Measurements from ENCODE around the gene RRAS2. TPM values are rescaled to one million over a fixed set of nuclear protein-coding genes. Genes with fewer than 3 reads are reported as not detected.

Gene RRAS2
- total and polyA plus RNA-seq, 9 of the 15 experiments (the other 6 are each of a cell fraction or from before 2014, with no cell fraction given), result 9.4 to 47.5 (median 37.6) TPM

DNA sequence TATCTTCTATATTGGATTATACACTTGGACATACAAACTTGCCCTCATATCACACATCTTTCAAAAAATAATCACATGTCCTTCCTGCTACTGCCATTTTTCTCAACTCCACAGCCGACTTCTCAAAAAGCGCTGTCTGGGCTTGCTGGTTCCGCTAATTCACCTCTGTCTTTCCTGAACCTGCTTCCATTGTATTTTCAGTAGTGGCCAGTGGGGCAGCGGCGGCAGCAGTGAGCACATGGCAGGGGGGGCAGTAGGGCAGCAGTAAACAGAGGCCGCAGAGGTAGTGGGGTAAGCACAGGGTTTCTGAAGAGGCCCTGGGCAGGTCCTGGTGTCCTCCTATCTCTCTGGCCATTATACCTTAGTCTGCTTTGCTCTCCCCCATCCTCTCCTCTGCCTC is 126.3 kb downstream of the RRAS2 start:
- no peak overlapping the region for H3K27ac ChIP-seq (ENCODE audit: extremely low read depth, low read depth, low read length)
- no peaks in the 10 kb centered on the region for H3K9me1 ChIP-seq (ENCODE audit: control insufficient read depth, insufficient read depth, low read length)
- no peak overlapping the region for H3K4me3 ChIP-seq
- no peak overlapping the region for H2AFZ ChIP-seq (ENCODE audit: low read depth, low read length)
- CTCF ChIA-PET (ENCODE audit: low intra/inter-chr PET ratio), result interaction anchor here (0.6 kb wide), 1 partner anchor 581 kb away, joined by 4 read pairs; no protein-coding TSS in a partner anchor
- 13% methylated on average over 6 of the region's 6 CpGs for WGBS (ENCODE audit: insufficient coverage, low coverage, missing lambda C conversion rate)
- H4K20me1 ChIP-seq (replicated peaks; ENCODE audit: control insufficient read depth, insufficient read depth, low read length), result no peaks in the 10 kb centered on the region
- POLR2A ChIA-PET, result no interaction called here
- no peaks in the 10 kb centered on the region for H3K36me3 ChIP-seq (ENCODE audit: control insufficient read depth, insufficient read depth, low read length)
- in situ Hi-C loops (cut with MboI) (no loop called here), intact Hi-C loops (cut with micrococcal nuclease) (no loop called here)
- H3K4me1 ChIP-seq (replicated peaks in 1 of 2; ENCODE audit: control insufficient read depth in 2 of 2, insufficient read depth in 2 of 2, low read length in 2 of 2), result no peaks in the 10 kb centered on the region
- ATAC-seq, result peak; percentile 89
- no peaks in the 10 kb centered on the region for H3K79me2 ChIP-seq (ENCODE audit: control insufficient read depth, insufficient read depth, low read length)
- no peaks in the 10 kb centered on the region for H3K9me3 ChIP-seq (replicated peaks; ENCODE audit: control insufficient read depth, insufficient read depth, low read depth, low read length)
- DNase-seq (ENCODE audit: extremely low read depth in 1 of 4, low spot score in 3 of 4), result peak; percentile 23 to 49 (median 44)
- FAIRE-seq, result peak; percentile 51
- no peak overlapping the region for H3K4me2 ChIP-seq (ENCODE audit: insufficient read depth, low read length)
- no TSS peak for BruUV-seq (replicated peaks)
- H3K27me3 ChIP-seq (ENCODE audit: control insufficient read depth in 2 of 2, insufficient read depth in 2 of 2, low read length in 2 of 2), result peaks cover 9 to 54% of the 10 kb centered on the region in 2 experiments; a peak in 4 of 5 replicates
- H3K9ac ChIP-seq (ENCODE audit: insufficient read depth in 1 of 2, low read depth in 2 of 2, low read length in 2 of 2), result no peak overlapping the region
- TF ChIP-seq, protein P1, sequence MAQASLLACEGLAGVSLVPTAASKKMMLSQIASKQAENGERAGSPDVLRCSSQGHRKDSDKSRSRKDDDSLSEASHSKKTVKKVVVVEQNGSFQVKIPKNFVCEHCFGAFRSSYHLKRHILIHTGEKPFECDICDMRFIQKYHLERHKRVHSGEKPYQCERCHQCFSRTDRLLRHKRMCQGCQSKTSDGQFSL (CRISPR knock-in tag; IDR thresholded peaks at IDR 0.05), result peak; percentile 94
- TF ChIP-seq, protein P1 (tag; IDR thresholded peaks at IDR 0.05), result peak in 1 of 2 experiments; percentile 74; a peak in 2 of 4 replicates
- no peak for TF ChIP-seq HDAC3 (IDR thresholded peaks at IDR 0.05; ENCODE audit: borderline replicate concordance, partially characterized antibody)
- TF ChIP-seq TAF1 (IDR thresholded peaks at IDR 0.05; ENCODE audit: control insufficient read depth, extremely low read depth, insufficient read depth, low read length, severe bottlenecking), result no peak
- TF ChIP-seq, protein P2, sequence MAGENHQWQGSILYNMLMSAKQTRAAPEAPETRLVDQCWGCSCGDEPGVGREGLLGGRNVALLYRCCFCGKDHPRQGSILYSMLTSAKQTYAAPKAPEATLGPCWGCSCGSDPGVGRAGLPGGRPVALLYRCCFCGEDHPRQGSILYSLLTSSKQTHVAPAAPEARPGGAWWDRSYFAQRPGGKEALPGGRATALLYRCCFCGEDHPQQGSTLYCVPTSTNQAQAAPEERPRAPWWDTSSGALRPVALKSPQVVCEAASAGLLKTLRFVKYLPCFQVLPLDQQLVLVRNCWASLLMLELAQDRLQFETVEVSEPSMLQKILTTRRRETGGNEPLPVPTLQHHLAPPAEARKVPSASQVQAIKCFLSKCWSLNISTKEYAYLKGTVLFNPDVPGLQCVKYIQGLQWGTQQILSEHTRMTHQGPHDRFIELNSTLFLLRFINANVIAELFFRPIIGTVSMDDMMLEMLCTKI (IDR thresholded peaks at IDR 0.05; ENCODE audit: partially characterized antibody), result no peak
- no peak for TF ChIP-seq DMBX1 (CRISPR knock-in tag; IDR thresholded peaks at IDR 0.05; ENCODE audit: borderline replicate concordance)
- TF ChIP-seq MAZ (CRISPR knock-in tag; conservative IDR thresholded peaks at IDR 0.05 in 1 of 2, IDR thresholded peaks at IDR 0.05 in 1 of 2), result no peak
- TF ChIP-seq, protein P3, sequence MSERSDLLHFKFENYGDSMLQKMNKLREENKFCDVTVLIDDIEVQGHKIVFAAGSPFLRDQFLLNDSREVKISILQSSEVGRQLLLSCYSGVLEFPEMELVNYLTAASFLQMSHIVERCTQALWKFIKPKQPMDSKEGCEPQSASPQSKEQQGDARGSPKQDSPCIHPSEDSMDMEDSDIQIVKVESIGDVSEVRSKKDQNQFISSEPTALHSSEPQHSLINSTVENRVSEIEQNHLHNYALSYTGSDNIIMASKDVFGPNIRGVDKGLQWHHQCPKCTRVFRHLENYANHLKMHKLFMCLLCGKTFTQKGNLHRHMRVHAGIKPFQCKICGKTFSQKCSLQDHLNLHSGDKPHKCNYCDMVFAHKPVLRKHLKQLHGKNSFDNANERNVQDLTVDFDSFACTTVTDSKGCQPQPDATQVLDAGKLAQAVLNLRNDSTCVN (CRISPR knock-in tag; IDR thresholded peaks at IDR 0.05), result no peak
- no peak for TF ChIP-seq MBD2 (IDR thresholded peaks at IDR 0.05; ENCODE audit: borderline replicate concordance, low read depth)
- TF ChIP-seq, protein P4, sequence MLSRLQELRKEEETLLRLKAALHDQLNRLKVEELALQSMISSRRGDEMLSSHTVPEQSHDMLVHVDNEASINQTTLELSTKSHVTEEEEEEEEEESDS (CRISPR knock-in tag; IDR thresholded peaks at IDR 0.05), result no peak
- TF ChIP-seq, protein P5, sequence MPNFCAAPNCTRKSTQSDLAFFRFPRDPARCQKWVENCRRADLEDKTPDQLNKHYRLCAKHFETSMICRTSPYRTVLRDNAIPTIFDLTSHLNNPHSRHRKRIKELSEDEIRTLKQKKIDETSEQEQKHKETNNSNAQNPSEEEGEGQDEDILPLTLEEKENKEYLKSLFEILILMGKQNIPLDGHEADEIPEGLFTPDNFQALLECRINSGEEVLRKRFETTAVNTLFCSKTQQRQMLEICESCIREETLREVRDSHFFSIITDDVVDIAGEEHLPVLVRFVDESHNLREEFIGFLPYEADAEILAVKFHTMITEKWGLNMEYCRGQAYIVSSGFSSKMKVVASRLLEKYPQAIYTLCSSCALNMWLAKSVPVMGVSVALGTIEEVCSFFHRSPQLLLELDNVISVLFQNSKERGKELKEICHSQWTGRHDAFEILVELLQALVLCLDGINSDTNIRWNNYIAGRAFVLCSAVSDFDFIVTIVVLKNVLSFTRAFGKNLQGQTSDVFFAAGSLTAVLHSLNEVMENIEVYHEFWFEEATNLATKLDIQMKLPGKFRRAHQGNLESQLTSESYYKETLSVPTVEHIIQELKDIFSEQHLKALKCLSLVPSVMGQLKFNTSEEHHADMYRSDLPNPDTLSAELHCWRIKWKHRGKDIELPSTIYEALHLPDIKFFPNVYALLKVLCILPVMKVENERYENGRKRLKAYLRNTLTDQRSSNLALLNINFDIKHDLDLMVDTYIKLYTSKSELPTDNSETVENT (CRISPR knock-in tag; IDR thresholded peaks at IDR 0.05), result no peak
- no peak for TF ChIP-seq ZNF212 (CRISPR knock-in tag; IDR thresholded peaks at IDR 0.05)
- TF ChIP-seq, protein P6, sequence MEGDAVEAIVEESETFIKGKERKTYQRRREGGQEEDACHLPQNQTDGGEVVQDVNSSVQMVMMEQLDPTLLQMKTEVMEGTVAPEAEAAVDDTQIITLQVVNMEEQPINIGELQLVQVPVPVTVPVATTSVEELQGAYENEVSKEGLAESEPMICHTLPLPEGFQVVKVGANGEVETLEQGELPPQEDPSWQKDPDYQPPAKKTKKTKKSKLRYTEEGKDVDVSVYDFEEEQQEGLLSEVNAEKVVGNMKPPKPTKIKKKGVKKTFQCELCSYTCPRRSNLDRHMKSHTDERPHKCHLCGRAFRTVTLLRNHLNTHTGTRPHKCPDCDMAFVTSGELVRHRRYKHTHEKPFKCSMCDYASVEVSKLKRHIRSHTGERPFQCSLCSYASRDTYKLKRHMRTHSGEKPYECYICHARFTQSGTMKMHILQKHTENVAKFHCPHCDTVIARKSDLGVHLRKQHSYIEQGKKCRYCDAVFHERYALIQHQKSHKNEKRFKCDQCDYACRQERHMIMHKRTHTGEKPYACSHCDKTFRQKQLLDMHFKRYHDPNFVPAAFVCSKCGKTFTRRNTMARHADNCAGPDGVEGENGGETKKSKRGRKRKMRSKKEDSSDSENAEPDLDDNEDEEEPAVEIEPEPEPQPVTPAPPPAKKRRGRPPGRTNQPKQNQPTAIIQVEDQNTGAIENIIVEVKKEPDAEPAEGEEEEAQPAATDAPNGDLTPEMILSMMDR (IDR thresholded peaks at IDR 0.05 in 2 of 3, conservative IDR thresholded peaks at IDR 0.05 in 1 of 3; ENCODE audit: insufficient read depth in 2 of 3, low read depth in 1 of 3, low read length in 3 of 3), result peak; percentile 55 to 68 (median 62)
